NB4 (cell line): ENCODE results near the gene BCL11B.

ENCODE experiments used
- CTCF ChIP-seq: IDR thresholded peaks from one replicate; pipeline ENCODE4 v1.5.1; 2012; ENCODE audit warnings: low read depth, low read length
- POLR2A ChIP-seq: IDR thresholded peaks from 2 replicates; pipeline ENCODE4 v1.6.1; 2011; ENCODE audit warnings: mild to moderate bottlenecking; ENCODE audit not compliant: insufficient read length; ENCODE audit errors: extremely low read depth

- TF ChIP-seq CTCF (no peak), POLR2A (no peak)
Observed at GRCh38 chr14:99267837-99268781, 3.9 kb downstream of the BCL11B start.
